H54 (cell line): ENCODE measurements around the gene CNTFR.
"Not testable (repeated sequence)": the region's sequence is repeated elsewhere in the genome, so short reads cannot be mapped to it uniquely, and the experiment has no call there.

ENCODE experiments used
- DNase-seq: peaks from one replicate; pipeline ENCODE4 v3.0.0; 2011; ENCODE audit warnings: low spot score, mixed read lengths; ENCODE audit not compliant: insufficient read length
- FAIRE-seq: peaks from 3 replicates; lab custom pipeline; 2011; peaks lifted over from hg19 to GRCh38; lab: Jason Lieb, UNC
- POLR2A ChIP-seq: IDR thresholded peaks from 2 replicates; pipeline ENCODE4 v1.6.1; 2011; ENCODE audit warnings: low read depth, mild to moderate bottlenecking, low read length

The CNTFR gene

GRCh38 chr9:34589636-34590380, at the start of gene CNTFR:
Gene CNTFR (minus strand): TSS chr9:34589724. CDS start chr9:34568981, 20,743 bp downstream.
- TF ChIP-seq POLR2A: no peak
- no peak for DNase-seq
- FAIRE-seq: no peak

- not testable (repeated sequence) for FAIRE-seq, DNase-seq
These were observed 49.8 kb upstream of the CNTFR start for GRCh38 chr9:34639322-34639721.

GRCh38 chr9:34638138-34638445, 48.6 kb upstream of the CNTFR start:
- no peak for FAIRE-seq
- TF ChIP-seq POLR2A: no peak

GRCh38 chr9:34637356-34638137, 48.0 kb upstream of the CNTFR start, which contains the start of gene SIGMAR1:
Gene SIGMAR1 (minus strand): TSS chr9:34637787. CDS start chr9:34637697, 90 bp downstream.
- DNase-seq: peak; percentile 77
- peak; percentile 80 for TF ChIP-seq POLR2A
- no peak for FAIRE-seq

More at GRCh38 chr9:34638138-34638445, 48.6 kb upstream of the CNTFR start:
- no peak for DNase-seq

- FAIRE-seq: no peak
- no peak for TF ChIP-seq POLR2A
- DNase-seq: no peak
These were observed 47.3 kb upstream of the CNTFR start for GRCh38 chr9:34636791-34637355.

GRCh38 chr9:34635556-34635955, 46.0 kb upstream of the CNTFR start:
- DNase-seq (no peak), FAIRE-seq (no peak)
- TF ChIP-seq POLR2A: no peak

GRCh38 chr9:34634551-34635248, 45.2 kb upstream of the CNTFR start:
- TF ChIP-seq POLR2A: no peak
- no peak for DNase-seq
- FAIRE-seq: no peak

GRCh38 chr9:34633851-34634550, 44.5 kb upstream of the CNTFR start:
- peak; percentile 57 for FAIRE-seq
- TF ChIP-seq POLR2A: no peak
- peak; percentile 78 for DNase-seq

GRCh38 chr9:34633166-34633565, 43.6 kb upstream of the CNTFR start:
- no peak for TF ChIP-seq POLR2A
- DNase-seq: no peak
- no peak for FAIRE-seq

GRCh38 chr9:34630402-34631154, 41.1 kb upstream of the CNTFR start:
- TF ChIP-seq POLR2A: no peak
- no peak for DNase-seq
- no peak for FAIRE-seq

- no peak for TF ChIP-seq POLR2A
- FAIRE-seq (no peak), DNase-seq (no peak)
These were observed 39.9 kb upstream of the CNTFR start for GRCh38 chr9:34629491-34629808.

- DNase-seq: no peak
These were observed 39.3 kb upstream of the CNTFR start, which contains the start of gene ARID3C for GRCh38 chr9:34628656-34629490. Gene ARID3C (minus strand): TSS chr9:34629066. CDS start chr9:34628014, 1,052 bp downstream.

More at GRCh38 chr9:34628656-34629490, 39.3 kb upstream of the CNTFR start, which contains the start of gene ARID3C:
- FAIRE-seq: no peak
- TF ChIP-seq POLR2A: no peak
